GM18951 (cell line): ENCODE results near the gene FRMD4A.

Source experiments
- POLR2A ChIP-seq: IDR thresholded peaks from 4 replicates; pipeline ENCODE4 v1.6.1; 2011; ENCODE audit warnings: mild to moderate bottlenecking; ENCODE audit not compliant: insufficient read length, insufficient read depth; ENCODE audit errors: extremely low read depth
- in situ Hi-C: fragments of 300-500 bp; cut with MboI; formaldehyde crosslinking; loops from one replicate; pipeline ENCODE4 v1.12.0; 2022; ENCODE audit warnings: low sequenced_read_pairs, mixed read lengths, inconsistent platforms; ENCODE audit not compliant: unreplicated experiment

FRMD4A gene

DNA sequence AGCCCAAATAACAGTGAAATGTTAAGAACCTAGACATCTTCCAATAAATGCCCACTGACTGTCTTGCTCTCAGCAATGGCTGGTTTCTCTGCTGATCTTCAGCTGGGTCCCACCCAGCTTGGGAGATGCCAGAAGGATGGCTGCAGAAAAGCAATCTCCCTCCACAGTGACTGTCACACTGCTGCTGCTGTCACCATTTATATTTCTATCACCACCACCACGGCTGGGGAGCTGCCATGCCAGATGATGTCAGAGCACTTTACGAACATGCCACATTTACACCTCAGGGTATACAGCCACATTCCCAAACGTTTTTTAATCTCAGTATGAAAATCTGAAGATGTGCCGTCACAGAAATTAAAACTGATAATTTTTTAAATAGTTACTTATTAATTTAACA, 29.8 kb upstream of the FRMD4A start:
- in situ Hi-C loops: no loop called here
- no peak for TF ChIP-seq POLR2A

DNA sequence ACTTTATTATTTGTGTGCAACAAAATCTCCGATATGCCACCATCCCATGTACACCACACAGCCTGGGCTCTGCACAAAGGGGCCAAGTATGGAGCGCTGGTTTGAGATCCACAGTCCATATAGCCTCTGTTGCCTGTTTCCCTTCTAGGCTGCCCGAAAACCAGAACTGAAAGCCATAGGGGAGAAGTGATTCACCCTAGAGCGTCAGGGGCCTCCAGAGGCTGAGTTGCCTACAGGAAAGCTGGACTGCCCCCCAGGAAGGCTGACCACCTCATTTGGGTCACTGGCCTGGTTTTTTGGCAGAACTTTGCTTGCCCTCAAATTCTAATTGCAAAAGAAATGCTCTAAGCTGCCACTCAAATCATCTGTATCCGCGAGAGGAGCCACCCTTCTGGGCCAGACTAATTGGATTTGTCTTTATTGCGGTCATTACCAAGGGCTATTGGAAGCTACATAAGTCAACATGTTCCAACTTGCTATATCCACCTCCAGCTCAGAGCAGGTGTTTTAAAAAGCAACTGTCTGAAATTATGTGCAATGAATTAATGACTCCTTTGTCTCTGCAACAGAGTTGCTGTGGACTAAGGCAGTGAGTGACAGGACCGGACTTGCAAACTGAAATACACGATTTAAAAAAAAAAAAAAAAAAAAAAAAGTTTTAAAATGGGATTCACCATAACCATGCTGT, 28.3 kb upstream of the FRMD4A start:
- in situ Hi-C loops: no loop called here
- TF ChIP-seq POLR2A: no peak

DNA sequence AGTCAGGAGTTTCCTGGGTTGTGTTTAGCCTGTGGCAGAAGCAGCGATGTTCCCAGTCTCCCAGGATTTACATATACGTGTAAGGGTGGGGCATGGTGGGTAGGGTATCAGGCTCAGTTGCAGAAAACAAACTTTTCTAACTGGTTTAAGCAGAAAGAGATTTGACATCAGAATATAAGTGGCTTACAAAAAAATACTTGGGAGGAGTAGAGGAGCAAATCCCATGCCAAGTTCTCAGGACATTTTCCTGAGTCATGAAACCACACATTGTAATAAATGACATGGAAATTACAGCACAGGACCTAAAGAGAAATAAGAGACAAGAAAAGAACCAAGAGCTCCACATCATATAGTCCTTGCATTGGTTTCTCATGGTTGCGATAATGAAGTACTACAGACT, 26.2 kb upstream of the FRMD4A start:
- no peak for TF ChIP-seq POLR2A
- in situ Hi-C loops: no loop called here

DNA sequence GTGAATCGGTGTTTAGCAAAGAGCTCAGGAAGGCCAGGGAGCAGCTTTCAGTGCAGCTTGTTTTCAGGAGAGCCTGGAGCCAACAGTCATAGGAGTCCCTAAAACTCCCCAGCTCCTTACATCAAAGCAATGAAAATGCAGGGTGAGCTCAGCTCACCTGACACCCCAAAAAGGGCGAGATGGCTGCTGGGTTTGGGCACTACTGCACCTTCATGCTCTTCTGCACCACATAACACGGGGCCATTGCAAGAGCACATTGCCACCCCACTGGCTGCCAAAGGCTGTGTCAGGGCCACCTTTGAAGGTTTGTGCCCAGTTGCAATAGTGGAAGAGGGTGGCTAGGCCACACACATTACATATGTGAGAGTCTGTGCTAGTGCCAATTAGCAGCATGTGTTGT, 25.0 kb upstream of the FRMD4A start:
- in situ Hi-C loops: no loop called here
- TF ChIP-seq POLR2A: no peak

DNA sequence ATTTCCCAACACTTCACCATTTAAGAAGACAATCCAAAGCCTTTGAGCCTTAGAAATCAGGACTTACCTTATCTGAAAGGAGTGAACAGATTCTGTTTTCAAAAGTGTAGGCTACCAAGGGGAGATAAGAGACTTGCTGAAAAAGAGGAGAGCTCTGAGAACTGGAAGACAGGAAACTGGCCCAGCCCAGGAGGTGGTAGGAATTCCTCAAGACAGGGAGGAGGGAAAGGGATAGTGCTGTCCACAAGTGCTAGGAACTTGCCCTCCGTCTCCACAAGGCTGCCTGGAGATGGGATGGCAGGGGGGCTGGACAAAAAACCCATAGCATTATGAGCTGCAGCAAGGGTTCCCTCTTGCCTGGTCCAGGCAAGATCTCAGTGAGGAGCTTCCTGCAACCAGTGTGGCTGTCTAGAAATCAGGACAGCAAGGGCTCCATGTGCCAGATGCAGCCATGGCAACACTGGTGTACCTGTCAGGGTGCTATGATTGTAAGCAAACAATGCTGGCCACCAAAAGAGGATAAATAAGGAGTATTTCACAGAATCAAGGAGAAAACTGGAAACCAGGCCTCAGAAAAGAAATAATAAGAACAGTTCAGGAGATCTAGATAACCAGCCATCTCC, 22.7 kb upstream of the FRMD4A start:
- no peak for TF ChIP-seq POLR2A
- in situ Hi-C loops: no loop called here

DNA sequence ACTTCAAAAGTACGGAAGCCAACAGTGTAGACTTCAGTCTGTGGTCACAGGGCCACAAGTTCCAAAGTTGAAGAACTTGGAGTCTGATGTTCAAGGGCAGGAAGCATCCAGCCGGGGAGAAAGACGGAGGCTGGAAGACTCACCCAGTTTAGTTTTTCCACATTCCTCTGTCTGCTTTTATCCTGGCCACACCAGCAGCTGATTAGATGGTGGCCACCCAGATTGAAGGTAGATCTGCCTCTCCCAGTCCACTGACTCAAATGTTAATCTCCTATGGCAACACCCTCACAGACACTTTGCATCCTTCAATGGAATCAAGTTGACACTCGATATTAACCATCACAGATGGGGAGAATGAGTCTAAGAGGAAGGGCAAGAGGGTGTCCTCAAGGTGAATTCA, 19.3 kb upstream of the FRMD4A start:
- in situ Hi-C loops: no loop called here
- TF ChIP-seq POLR2A: no peak

DNA sequence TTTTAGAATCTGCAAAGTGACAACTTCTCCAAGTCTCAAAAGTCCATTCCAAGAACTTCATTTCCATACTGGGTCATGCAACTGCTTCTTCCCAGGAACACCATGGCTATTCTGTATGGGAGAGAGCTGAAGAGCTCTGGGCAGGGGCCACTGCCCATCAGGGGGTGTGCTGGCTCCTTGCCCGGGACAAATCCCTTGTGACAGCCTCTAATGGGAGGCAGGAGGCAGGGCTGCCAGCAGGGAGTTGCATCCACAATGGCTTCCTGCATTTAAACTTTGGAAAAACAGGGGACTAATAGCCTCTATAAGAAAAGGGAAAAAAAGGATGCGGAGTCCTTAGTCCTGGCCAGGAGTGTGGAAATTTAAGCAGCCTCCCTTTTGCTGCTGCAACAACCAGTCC, 18.4 kb upstream of the FRMD4A start:
- in situ Hi-C loops: no loop called here
- no peak for TF ChIP-seq POLR2A

DNA sequence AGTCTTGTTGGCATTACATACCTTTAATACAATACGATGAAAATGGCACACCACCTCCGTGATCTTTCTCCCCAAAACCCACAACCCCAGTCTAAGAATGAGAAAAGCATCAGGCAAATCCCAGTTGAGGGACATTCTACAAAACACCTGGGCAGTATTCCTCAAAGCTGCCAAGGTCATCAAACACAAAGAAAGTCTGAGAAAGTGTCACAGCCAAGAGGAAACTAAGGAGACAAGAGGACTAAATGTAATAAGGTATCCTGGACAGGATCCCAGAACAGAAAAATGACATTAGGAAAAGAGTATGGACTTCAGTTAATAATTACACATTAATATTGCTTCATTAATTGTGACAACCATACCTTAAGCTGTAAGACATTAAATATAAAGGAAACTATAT, 14.5 kb upstream of the FRMD4A start:
- TF ChIP-seq POLR2A: no peak
- in situ Hi-C loops: no loop called here

DNA sequence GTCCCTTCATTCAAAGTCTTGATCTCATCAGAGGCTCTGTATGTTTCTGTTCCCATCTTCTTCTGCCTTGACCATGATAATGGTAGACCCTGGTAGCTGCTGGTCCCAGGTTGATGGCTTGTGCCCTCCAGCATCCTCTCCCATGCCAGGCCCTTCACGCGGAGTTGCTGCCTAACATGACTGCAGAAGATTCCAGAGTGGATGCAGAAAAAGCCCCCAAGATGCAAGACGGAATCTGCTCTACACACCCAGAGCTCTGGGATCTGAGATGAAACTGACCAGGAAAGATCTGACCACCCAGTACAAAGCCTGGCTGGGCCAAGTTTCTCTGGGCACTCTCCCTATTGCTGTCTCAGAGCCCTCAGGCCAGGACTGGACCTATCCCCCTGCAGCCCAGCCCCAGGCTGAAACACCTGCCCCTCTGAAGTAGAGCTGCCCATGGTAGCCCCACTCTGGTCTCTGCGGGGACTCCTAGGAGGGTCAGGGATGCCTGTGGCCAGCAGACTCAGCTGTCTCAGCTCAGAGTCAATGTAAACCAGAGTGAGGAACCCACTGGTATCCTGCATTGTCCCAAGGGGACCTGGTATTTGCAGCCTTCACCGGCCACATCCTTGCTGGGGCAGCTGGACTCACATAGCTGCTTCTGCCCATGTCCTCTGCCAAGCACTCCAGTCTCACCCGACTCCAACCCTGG, 9.5 kb upstream of the FRMD4A start:
- no peak for TF ChIP-seq POLR2A
- in situ Hi-C loops: no loop called here

DNA sequence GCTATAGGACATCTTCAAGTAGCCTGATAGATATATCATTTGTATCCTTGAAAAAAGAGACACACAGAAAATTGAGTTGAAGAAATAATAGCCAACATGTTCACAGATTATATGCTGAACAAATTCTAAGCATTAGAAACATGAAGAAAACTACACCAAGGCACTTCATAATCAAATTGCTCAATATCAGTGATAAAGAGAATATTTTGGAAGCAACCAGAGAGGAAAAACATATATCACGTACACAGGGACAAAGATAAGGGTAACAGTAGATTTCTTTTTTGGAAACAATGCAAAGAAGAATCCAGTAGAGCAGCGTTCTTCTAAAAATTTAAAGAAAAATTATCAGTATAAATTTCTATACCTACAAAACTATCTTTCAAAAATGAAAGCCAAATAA, 6.0 kb upstream of the FRMD4A start:
- TF ChIP-seq POLR2A: no peak
- in situ Hi-C loops: no loop called here

DNA sequence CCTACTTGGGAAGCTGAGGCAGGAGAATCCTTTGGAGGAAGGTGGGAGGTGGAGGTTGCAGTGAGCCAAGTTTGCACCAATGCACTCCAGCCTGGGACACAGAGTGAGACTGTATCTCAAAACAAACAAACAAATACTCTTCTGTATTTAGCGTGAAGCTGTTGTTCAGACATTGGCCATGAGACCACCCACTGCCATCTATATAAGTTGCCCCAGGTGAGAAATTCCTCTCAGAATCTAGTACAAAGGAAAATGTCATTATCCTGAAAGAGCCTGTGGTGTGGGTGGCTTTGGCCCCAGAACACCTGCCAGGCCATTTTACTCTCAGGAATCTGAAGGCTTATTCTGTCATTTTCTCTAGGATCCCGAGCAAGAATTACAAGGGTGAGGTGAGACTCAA, 4.0 kb upstream of the FRMD4A start:
- in situ Hi-C loops: no loop called here
- TF ChIP-seq POLR2A: no peak

DNA sequence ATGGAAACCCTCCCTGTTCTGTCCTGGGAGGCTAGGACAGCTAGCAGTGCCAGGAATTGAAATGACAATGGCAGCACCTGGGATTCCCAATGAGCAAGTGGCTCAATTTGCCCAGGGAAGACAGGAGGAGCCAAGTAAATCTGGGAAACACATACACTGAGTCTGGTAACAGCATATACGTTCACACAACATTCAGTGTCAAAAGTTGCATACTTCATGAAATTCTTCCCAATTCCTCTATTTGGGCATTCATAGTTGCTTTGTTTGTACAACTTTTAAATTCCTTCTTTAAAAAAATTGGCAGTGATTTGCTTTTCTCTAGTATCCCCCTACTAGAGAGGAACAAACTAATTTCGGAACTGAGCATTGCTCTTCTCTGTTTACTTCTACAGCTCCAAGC, 2.9 kb upstream of the FRMD4A start:
- no peak for TF ChIP-seq POLR2A
- in situ Hi-C loops: no loop called here

DNA sequence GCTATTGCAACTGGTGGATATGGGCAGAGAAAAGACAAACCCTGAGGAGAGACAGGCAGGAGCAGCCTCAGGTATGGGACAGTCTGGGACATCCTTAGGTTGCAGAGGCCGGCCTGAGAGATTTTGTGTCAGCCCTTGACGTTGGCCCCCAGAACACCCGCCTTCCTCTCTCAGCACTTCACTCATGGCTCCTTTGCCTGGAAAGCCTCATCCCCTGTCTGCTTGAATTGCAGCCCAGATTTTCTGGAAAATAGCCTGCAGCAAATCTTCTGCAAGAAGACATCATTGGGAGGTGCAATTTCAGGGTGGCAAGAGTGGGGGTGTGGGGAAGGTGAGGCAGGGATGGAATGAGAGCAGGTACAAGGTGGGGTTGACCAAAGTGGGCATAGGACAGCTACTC, 2.2 kb upstream of the FRMD4A start:
- in situ Hi-C loops: no loop called here
- no peak for TF ChIP-seq POLR2A

DNA sequence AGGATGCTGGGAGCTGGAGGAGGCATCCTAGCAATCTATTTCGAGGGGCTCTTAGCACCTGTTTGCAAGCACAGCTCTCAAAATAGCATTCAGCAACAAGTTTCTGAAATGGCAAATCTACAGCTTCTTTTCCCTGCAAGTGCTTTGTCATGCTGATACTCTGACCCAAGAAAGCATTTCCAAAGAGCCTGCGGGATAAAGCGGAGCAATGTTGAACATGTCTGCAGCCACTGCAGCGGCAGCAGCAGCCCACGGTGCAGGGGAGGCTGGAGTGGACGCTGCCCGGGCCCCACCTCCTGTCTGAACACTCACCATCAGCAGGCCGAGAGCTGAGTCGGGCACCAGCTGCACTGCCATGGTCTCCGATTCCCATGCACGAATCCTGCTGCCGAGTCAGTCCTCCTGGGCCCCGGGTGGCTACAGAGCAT, 964 bp downstream of the FRMD4A start:
- in situ Hi-C loops: no loop called here
- TF ChIP-seq POLR2A: no peak
